GM19452 (cell line): Measurements from ENCODE around the gene GNA14.
"Not testable (repeated sequence)": the region's sequence is repeated elsewhere in the genome, so short reads cannot be mapped to it uniquely, and the experiment has no call there.

Experiments used
- ATAC-seq: cut with Tn5 transposase; IDR thresholded peaks from one replicate; pipeline ENCODE4 v1.9.1; 2021; ENCODE audit not compliant: unreplicated experiment

The GNA14 gene

GRCh38 chr9:77455312-77455927 lies 192.7 kb downstream of the GNA14 start:
- ATAC-seq, result peak; percentile 42

- no peak for ATAC-seq
These were observed 193.5 kb downstream of the GNA14 start for GRCh38 chr9:77454663-77455062.

- ATAC-seq, result no peak
These were observed 194.1 kb downstream of the GNA14 start for GRCh38 chr9:77453825-77454647.

GRCh38 chr9:77451507-77451906 lies 196.6 kb downstream of the GNA14 start:
- no peak for ATAC-seq

- ATAC-seq, result no peak
These were observed 198.0 kb downstream of the GNA14 start for GRCh38 chr9:77450085-77450475.

- ATAC-seq, result no peak
These were observed 198.7 kb downstream of the GNA14 start for GRCh38 chr9:77449240-77450084.

- no peak for ATAC-seq
These were observed 200.5 kb downstream of the GNA14 start for GRCh38 chr9:77447646-77448045.

GRCh38 chr9:77442436-77442835 lies 205.7 kb downstream of the GNA14 start:
- ATAC-seq, result no peak

- not testable (repeated sequence) for ATAC-seq
These were observed 207.0 kb downstream of the GNA14 start for GRCh38 chr9:77441124-77441523.

- no peak for ATAC-seq
These were observed 208.1 kb downstream of the GNA14 start for GRCh38 chr9:77440057-77440456.

GRCh38 chr9:77438653-77439052 lies 209.5 kb downstream of the GNA14 start:
- ATAC-seq, result no peak

GRCh38 chr9:77435688-77436087 lies 212.4 kb downstream of the GNA14 start:
- no peak for ATAC-seq

GRCh38 chr9:77435277-77435676 lies 212.8 kb downstream of the GNA14 start:
- no peak for ATAC-seq

- ATAC-seq, result peak; percentile 84
These were observed 214.3 kb downstream of the GNA14 start for GRCh38 chr9:77433675-77434445.

GRCh38 chr9:77432053-77432452 lies 216.1 kb downstream of the GNA14 start:
- no peak for ATAC-seq

- no peak for ATAC-seq
These were observed 218.2 kb downstream of the GNA14 start for GRCh38 chr9:77429928-77430327.

- ATAC-seq, result no peak
These were observed 220.7 kb downstream of the GNA14 start for GRCh38 chr9:77427256-77427927.

- no peak for ATAC-seq
These were observed 221.4 kb downstream of the GNA14 start for GRCh38 chr9:77426712-77427111.

GRCh38 chr9:77424993-77425392 lies 223.1 kb downstream of the GNA14 start:
- ATAC-seq, result no peak

- no peak for ATAC-seq
These were observed 224.3 kb downstream of the GNA14 start for GRCh38 chr9:77423841-77424240.
